NCI-H187 (cell line): ENCODE results near the gene ZFPM1.
"Not testable (repeated sequence)": the region's sequence is repeated elsewhere in the genome, so short reads cannot be mapped to it uniquely, and the experiment has no call there.

Source experiments
- DNase-seq, 2 experiments: peaks; one replicate each; lab custom pipeline; 2025; lab: John Stamatoyannopoulos, UW

Gene ZFPM1

DNA sequence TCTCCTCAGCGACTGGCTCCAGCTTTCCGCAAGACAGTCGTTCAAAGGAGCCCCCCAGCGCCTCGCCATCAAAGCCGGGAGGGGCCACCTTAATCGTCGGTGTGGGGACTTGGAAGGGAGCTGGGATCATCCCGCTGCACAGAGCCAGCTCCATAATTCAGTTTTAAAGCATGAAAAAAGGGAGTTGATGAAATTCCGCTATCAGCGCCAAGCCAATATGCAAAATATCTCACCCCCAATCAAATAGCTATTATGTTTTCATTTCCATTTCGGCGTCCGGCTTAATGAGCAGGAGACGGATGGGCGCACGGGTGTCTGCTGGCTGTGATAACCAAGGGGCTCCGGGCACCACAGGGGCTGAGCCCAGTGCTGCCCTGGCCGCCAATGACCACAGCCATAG, 27.7 kb downstream of the ZFPM1 start:
- DNase-seq: no peak

DNA sequence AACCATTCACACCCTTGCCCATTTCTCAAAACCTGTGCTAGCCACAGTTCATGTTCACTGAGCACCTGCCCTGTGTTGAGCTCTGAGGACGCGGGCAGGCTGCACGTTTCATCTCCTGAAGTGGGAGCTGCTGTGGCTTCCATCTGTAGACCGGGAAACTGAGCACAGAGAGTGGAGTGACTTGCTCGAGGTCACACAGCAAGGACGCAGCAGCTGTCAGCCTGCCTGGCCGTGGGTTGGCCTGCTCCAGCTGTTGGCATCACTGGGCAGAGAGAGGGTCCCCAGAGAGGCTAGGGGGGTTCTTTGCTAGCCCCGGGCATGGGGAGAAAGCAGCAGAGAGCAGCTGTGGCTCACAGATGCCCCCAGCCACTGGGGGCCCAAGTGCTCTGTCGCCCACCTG, 28.8 kb downstream of the ZFPM1 start:
- no peak for DNase-seq

DNA sequence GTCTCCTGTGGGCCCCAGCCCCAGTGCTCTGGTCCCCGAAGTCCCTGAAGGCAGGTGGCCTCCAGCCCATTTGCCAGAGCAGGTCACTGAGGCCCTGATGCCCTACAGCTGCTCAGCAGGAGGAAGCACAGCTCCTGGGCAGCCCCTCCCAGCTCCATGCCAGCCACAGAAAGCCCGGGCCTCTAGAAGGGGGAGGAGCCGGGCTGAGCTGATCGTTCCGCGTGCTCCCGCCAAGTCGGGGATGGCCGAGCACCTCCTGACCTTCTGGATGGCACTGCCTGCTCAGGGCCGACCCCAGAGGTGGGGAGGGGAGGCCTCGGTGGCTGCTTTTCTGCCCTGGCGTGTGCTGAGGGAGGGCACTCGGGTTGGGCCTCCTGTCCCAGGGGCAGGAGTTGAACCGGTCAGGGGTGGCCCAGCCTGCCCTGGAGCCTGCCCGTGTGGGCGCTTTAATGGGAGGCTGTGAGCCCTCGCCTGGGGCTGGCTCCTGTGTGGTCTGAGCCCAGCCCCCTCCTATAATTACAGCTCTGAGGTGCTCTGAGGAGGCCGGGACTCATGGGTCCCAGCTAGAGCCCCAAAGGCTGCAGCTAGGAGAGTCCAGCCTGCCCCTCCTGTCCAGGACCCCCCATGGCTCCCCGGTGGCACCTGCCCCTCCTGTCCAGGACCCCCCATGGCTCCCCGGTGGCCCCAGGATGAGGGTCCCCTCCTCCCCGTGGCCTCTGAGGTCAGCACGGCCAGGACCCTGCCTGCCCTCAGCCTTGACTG, 29.7 kb downstream of the ZFPM1 start:
- no peak for DNase-seq

DNA sequence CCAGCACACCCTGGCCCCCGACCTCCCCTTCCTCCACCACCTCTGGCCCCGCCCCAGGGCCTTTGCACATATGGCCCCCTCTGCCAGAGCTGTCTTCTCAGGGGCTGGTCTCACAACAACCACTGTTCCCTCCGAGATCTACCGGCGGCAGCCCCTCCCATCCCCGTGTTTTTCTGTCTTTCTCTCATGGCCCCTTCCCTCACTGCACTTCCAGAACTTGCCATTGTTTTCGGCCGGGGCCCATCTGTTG, 30.2 kb downstream of the ZFPM1 start:
- no peak for DNase-seq

DNA sequence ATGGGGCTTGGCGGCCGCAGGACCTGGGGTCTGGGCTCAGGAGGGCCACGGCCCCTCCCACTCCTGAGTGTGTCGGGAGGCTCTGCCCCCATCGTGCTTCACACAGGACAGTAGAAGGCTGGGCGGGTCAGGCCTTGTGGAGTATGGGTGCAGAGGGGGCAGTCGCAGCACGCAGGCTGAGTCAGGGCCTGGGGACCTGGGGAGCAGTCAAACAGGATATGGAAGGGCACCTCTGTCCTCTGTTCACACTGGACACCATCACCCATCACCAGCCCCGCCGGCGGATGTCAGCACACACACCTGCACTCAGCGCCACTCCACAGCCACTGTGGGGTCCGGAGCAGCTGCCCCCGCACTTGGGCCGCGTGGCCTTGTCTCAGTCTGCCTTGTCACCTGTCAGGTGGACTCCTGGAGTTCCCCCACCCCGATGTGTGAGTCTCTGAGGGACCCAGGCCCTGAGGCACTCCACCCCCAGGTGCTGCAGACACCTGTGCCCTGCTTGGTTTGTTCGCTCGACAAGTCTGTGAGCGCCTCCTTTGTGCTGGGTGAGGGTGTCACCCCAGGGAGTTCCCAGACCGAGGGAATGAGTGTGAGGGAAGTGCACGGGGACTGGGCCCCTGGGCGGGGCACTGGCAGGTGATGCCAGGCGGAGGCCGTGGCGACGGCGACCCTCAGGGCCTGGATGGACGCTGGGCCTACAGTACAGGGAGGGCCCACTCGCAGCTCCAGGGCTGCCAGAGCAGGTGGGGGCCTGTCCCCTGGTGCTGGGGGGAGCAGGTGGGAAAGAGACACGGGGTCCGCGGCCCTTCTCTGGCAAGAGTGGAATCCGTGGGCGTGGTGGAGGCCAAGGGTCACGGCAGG, 31.7 kb downstream of the ZFPM1 start:
- no peak for DNase-seq

DNA sequence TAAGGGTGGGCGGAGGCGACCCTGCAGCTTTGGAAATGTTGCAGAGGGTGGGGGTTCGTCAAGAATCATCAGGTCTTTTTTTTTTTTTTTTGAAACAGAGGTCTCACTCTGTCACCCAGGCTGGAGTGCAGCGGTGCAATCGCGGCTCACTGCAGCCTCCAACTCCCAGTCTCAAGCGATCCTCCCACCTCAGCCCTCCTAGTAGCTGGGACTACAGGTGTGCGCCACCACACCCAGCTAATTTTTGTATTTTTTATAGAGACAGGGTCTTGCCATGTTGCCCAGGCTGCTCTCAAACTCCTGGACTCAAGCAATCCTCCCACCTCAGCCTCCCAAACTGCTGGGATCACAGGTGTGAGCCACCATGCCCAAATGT, 32.3 kb downstream of the ZFPM1 start:
- not testable (repeated sequence) for DNase-seq

DNA sequence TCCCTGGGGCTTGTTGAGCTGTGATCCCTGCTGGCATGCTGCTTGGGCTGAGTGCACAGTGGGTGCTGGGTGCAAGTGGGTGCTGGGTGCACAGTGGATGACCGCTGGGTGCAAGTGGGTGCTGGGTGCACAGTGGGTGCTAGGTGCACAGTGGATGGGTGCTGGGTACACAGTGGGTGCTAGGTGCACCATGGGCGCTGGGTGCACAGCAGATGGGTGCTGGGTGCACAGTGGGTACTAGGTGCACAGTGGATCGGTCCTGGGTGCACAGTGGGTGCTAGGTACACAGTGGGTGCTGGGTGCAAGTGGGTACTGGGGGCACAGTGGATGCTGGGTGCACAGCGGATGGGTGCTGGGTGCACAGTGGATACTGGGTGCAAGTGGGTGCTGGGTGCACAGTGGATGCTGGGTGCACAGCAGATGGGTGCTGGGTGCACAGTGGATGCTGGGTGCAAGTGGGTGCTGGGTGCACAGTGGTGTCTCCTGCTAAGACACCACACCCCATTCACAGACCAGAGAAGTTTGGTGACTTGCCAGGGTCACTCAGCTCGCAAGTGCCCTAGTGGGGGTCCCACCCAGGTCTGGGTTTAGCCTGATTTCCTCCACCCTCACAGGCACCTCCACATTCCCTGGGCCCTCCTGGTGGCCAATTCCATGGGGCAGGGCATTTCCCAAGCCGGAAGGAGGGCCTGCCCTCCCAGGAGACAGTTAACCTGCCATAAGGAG, 33.5 kb downstream of the ZFPM1 start:
- no peak for DNase-seq

DNA sequence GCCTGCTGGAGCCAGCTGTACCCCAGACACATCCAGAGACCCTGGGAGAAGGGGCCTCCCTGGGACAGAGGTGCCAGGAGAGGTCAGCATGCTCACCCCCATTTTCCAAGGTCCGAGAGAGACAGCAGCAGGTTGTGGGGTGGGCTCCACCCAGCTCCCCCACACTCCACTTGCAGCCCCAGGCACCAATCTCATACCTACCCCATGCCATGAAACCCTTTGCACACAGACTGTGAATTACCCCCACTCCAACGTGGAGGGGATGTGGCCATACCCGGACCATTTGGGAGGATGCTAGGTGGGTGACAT, 34.0 kb downstream of the ZFPM1 start:
- DNase-seq: no peak

DNA sequence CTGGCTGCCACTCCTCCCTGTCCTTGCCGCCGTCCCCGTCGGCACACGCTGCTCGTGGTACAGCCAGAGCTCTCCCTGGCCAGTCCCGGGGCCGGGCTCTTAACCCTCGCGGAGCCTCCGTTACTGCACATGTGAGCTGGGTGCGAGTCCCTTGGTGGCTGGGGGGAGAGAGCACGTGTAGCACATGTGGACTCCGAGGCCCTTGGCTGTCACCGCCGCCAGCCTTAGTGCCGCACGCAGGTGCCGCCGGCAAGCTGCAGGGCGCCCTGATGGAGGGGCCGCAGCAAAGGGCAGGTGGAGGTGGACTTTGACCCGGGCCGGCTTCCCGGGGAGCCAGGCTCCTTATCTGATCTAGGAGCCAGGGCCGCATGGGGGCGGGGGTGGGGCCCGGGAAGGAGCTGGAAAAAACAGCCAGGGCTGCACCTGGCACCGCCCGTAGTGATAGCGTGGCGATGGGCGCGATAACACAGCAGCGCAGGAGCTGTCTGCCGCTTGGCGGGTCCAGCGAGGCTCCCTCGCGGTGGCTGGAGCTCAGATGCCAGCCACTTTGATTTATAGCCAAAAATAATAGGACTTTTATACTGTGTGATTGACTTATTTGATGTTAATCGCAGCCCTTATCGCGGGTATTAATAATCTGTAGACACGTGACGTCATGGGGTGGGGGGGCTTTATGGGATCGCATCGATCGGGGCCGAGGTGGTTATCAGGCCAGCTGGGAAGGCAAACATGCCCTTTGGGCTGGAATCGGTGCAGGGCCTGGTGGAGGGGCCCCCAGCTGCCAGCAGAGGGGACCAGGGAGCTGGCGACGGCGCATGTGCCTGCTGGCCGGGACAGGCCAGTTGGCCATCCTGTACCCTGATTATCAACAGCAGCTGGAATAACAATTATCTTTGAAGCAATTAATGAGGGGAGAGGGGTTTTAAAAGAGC, 35.1 kb downstream of the ZFPM1 start:
- no peak for DNase-seq

DNA sequence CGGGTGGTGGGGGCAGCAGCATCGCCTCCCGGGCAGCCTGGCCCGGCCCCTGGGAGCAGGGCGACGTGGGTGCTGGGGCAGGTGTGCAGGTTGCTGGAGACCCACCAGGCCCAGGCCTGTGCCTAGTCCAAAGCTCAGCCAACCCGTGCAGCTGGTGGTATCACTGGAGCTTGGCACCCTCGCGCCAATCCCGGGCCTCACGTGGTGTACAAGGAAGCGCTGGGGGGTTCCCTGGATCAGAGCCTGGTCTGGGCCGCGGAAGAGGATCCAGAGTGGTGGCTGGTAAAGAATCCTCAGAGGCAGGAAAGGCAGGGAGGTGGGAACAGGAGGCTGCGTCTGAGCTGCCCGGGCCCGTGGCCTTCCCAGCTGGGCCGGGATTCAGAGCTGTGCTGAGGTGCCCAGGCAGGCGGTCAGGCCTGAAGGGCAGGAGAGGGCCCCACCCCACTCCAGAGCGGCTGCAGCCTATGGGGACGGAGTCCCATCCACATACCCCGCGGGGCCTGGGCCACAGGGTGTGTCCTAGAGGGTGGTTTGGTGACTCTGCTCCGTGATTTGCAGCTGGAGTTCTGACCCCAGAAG, 36.2 kb downstream of the ZFPM1 start:
- no peak for DNase-seq

DNA sequence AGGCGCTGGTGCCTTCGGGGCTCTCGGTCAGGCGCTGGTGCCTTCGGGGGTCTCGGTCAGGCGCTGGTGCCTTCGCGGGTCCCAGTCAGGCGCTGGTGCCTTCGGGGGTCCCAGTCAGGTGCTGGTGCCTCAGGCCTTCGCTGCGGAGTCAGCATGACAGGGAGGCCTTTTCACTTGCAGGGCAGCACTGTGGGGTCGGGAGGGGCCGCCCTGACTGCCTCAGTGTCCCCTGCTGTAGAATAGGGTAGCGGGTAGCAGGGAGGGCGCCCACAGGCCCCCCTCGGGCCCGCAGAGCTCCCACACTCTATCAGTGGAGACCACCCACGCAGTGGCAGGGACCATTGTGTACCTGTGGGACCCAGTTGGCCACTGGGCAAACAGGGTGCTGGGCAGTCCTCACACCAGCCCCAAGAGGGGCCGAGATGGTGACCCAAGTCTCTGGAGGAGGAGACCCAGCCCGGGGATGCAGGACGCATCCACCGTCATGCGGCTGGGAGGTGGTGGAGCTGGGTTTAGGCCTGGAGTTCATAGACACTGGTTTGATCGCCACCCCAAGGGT, 38.0 kb downstream of the ZFPM1 start:
- DNase-seq: no peak

DNA sequence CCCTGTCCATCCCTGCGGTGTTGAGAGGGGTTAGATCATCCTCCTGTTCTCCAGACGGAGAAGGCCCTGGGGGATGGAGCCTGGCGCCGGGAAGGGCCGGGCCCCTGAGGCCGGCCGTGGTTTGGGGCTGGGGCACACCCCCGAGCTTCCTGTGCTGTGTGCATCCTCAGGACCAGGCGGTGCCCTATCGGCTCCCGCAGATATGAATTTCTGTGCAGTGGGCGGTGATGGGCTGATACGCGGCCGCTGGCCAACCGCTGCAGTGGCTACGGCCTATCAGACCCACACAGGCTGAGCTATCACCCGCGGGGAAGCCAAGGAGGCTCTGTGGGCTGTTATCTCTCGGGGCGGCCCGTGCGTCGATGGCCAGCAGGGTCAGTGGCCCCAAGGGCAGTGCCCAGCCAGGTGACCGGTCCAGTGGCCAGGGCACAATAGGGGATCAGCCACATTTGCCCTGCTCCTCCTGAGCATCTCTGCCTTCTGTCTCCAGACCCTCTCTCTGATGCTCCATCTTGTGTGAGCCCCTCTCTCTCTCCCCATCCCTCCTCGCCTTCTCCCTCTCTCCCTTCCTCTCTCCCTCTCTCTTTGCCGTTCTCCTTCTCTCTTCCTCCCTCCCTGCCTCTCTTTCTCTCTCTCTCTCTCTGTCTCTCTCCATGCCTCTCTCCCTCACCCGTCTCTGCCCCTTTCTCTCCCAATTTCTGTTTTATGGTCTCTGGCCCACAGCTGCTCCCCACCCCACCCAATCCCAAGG, 38.7 kb downstream of the ZFPM1 start:
- no peak for DNase-seq

DNA sequence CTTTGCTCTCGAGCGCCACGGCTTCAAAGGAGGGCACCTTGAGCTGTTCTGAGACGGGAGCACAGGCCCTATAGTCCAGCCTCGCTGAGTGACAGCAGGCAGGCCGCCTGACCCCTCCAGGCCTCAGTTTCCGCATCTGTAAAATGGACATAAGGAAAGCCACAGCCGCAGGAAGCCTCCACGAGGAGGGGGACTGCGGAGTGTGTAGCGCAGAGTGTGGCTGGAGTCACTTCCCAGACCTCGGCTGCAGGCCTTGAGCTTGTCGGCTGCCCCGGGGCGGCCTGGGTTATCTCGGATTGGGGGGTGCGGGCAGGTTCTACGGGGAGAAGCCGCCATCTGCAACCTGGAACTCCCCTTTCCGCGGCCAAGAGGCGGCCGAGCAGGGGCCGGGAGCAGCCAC, 40.8 kb downstream of the ZFPM1 start:
- DNase-seq: no peak

DNA sequence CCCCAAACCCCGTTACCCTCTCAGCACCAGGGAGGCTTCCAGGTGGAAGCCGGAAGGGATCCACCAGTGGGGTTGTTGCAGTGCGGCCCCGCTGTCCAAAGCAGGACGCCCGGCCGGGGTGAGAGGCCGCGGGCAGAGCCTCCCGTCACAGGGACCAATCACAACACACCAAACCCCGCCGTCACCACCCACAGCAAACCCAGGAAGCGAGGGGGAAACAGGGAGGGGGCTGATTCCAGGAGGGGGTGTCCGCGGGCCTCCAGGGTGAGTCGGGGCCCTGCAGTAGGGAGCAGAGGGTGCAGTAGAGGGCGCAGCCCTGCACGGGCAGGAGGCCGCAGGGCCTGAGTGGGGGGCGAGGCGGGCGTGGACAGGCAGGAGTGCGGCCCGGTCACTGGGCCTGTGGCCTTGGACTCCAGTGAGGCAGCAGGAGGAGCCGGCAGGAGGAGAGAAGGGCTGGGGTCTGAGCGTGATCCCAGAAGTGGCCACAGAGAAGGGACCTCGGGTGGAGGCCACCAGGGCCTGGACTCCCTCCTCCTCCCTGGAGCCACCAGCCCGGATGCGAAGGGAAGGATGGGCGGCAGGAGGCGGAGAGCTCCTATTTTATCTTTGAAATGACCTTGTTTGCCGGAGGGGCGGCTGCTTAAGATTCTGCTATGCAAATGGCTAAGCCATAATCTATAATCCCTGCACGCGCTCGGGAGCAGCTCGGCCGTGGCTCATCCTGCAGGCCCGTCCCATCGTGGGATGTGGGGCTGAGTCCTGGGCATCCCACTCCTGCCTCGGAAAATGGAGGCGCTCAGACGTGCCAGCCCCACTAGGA, 41.5 kb downstream of the ZFPM1 start:
- no peak for DNase-seq

DNA sequence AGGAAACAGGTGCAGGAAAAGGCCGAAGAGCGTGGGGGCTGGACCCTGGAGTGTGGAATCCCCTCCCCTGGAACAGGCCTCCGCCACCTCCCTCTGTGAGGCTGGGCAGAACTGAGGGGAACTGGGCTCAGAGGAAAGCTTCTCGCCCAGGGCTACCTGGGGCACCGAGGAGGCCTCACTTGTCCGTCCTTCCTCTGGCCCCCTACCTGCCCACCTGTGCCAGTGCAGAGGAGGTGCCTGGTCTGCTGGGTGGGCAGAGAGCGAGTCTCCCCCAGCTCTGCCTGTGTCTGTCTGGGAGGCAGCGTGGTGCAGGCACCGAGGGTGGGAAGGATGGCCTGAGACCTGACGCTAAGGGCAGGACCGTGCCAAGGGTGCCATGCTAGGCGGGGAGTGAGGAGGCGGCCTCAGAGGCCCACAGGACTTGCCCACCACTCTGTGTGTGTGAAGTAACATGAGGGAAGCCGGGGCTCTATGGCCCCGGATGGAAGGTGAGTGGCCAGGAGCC, 42.2 kb downstream of the ZFPM1 start:
- no peak for DNase-seq

DNA sequence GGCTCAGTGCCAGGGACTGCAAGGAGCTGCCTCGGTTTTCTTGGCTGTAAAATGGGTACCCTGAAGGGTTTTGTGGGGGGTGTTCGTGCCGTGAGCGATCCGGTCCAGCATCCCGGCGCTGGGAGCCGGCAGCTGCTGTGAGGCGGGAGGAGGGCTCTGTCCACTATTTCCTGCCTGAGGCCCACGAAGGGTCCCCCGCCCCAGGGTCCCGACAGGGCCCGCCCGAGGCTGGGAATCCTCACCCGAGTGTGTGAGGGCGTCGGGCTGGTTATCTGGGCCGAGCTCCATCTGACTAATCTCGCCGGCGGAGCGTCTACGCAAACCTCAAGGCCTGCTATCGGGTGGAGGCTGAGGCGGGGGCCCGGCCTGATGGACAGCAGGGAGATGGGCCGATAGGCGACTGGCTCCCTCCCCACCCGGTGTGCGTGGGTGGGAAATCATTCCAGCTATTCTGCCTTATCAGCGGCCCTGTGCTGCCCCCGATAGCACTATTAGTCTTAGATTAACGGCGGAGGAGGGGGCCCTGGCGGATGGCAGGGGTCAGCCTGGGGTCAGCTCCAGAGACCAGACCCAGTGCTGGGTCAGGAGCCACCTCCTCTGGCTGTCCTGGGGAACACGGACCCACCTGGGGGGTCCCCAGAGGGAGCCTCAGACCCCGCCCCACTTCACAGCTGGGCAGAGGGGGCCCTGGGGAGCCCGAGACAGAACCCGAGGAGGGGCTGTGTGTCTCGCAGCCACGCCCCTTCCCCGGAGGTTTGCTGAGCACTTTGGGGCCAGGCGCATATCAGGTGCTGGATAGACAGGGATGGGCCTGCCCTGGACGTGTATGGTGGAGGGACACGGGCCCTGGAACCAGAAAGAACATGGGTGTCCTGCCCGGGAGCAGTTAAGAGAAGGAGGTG, 44.7 kb downstream of the ZFPM1 start:
- no peak for DNase-seq

DNA sequence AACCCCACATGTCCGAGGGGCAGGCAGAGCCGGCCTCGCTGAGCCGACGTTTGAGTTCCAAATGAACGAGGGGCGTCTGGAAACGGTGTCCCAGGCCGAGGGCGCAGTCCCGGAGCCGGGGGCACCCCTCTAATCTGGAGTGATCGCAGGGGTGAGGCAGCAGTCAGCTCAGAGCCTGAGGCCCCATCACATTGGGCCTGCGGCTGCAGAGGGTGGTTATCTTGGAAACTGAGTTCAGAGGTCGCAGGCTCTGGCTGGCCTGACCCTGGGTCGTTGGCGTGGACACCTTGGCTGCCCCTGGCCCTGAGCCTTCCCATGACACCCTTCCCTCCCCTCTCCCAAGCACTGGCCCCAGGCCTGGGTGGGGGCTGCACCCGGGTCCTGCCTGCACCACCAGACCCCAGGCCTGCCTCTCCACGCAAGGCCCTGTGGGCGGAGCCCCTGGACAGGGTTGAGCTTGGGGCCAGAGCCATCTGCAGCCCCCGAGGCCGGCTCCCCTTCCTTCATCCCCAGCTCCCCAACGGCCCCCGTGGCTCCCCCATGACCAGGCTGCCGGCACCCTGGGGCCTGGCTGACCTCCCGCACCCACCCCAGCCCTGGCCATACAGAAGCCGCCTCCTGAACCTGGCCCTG, 45.6 kb downstream of the ZFPM1 start:
- no peak for DNase-seq

DNA sequence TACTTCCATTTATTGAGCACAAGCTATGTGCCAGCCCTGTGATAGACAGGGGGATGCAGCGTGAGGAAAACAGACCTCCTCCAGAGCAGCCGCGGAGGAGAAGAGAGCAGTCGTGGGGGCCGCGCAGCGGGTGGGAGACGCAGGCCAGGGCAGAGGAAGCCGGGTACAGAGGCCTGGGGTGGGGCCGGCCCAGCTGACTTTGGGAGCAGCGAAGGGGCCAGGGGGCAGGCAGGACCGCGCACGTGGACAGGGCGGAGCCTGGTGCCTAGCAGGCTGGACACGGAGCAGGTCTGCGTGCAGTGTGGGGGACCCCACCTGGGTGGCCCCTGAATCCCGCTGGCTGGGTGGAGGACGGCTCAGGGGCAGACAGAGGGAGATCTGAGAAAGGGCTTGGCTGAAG, 46.2 kb downstream of the ZFPM1 start:
- DNase-seq: no peak
